Activated T-cell treated with anti-CD3 and anti-CD28 coated beads for 48 hours (primary cell): ENCODE measurements around the gene CDK14.
"Not testable (repeated sequence)": the region's sequence is repeated elsewhere in the genome, so short reads cannot be mapped to it uniquely, and the experiment has no call there.

ENCODE experiments used
- DNase-seq: peaks from one replicate; pipeline ENCODE4 v3.0.0-alpha.2; 2020; ENCODE audit warnings: low read depth

The CDK14 gene

GRCh38 chr7:91157579-91158320 is 561.6 kb downstream of the CDK14 start:
- no peak for DNase-seq

- no peak for DNase-seq
Observed at GRCh38 chr7:91162436-91162835, 566.3 kb downstream of the CDK14 start.

GRCh38 chr7:91164506-91164905 is 568.4 kb downstream of the CDK14 start:
- no peak for DNase-seq

GRCh38 chr7:91165006-91165845 is 569.1 kb downstream of the CDK14 start:
- DNase-seq, result no peak

- DNase-seq, result no peak
Observed at GRCh38 chr7:91165846-91166230, 569.7 kb downstream of the CDK14 start.

GRCh38 chr7:91168871-91169829 is 573.0 kb downstream of the CDK14 start:
- no peak for DNase-seq

- DNase-seq, result no peak
Observed at GRCh38 chr7:91169830-91170191, 573.7 kb downstream of the CDK14 start.

- DNase-seq, result not testable (repeated sequence)
Observed at GRCh38 chr7:91173265-91173664, 577.1 kb downstream of the CDK14 start.

GRCh38 chr7:91180746-91181145 is 584.6 kb downstream of the CDK14 start:
- no peak for DNase-seq

GRCh38 chr7:91181949-91182348 is 585.8 kb downstream of the CDK14 start:
- no peak for DNase-seq

GRCh38 chr7:91182819-91183764 is 587.0 kb downstream of the CDK14 start:
- DNase-seq, result no peak

- no peak for DNase-seq
Observed at GRCh38 chr7:91185771-91186170, 589.6 kb downstream of the CDK14 start.

GRCh38 chr7:91187061-91187460 is 590.9 kb downstream of the CDK14 start:
- no peak for DNase-seq

GRCh38 chr7:91191771-91192170 is 595.6 kb downstream of the CDK14 start:
- no peak for DNase-seq

- no peak for DNase-seq
Observed at GRCh38 chr7:91193141-91193540, 597.0 kb downstream of the CDK14 start.

GRCh38 chr7:91194841-91195240 is 598.7 kb downstream of the CDK14 start:
- no peak for DNase-seq

- no peak for DNase-seq
Observed at GRCh38 chr7:91196058-91196457, 599.9 kb downstream of the CDK14 start.

GRCh38 chr7:91198371-91198770 is 602.2 kb downstream of the CDK14 start:
- DNase-seq, result no peak

GRCh38 chr7:91199601-91200000 is 603.5 kb downstream of the CDK14 start:
- DNase-seq, result no peak

GRCh38 chr7:91201442-91202113 is 605.5 kb downstream of the CDK14 start:
- DNase-seq, result no peak
